GM19397 (cell line): ENCODE results near the gene PSMA3.
"Not testable (repeated sequence)": the region's sequence is repeated elsewhere in the genome, so short reads cannot be mapped to it uniquely, and the experiment has no call there.

Source experiments
- ATAC-seq: cut with Tn5 transposase; IDR thresholded peaks from one replicate; pipeline ENCODE4 v1.9.1; 2021; ENCODE audit warnings: mild to moderate bottlenecking, moderate library complexity; ENCODE audit not compliant: unreplicated experiment

Gene PSMA3

DNA sequence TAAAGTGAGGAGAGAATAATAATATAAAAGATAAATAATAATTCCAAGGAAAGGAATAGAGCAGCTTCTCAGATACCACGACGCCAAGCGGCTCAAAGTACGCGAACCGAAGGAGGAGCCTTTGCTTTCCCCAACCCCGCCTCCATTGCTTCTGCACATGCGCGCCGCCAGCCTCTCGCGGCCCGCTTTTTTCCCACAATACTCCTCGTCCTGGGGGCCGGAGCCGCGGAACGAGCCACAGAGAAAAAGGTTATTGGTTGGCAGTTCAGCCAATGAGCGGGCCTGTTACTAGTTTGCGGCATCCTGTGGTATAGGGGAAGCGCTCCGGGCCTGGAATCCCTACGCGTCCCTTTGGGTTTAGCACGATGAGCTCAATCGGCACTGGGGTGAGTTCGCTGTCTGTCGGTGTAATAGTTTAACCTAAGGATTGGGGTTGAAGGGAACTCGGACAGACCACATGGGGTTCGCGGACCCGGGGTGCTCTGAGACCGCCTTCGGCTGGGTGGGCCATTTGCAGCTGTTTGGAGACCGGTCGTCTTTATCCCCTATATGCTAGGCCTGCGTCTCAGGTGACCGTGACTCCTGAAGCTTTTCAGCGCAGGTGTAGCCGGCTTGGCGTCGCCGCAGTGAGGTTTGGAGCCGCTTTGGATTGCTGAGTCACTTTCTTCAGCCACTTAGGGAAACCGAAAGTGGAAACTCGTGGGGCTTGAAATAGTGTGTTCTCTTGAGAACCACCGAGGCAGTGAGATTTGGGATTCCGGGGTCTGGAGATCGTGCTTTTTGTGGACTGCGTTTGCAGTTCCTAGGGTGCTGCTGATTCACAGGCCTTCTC is at the start of gene PSMA3:
Gene PSMA3 (plus strand): TSS at position 288 of the 832 bp plus-strand sequence. CDS start 78 bp downstream, at position 366.
- peak; percentile 92 for ATAC-seq

DNA sequence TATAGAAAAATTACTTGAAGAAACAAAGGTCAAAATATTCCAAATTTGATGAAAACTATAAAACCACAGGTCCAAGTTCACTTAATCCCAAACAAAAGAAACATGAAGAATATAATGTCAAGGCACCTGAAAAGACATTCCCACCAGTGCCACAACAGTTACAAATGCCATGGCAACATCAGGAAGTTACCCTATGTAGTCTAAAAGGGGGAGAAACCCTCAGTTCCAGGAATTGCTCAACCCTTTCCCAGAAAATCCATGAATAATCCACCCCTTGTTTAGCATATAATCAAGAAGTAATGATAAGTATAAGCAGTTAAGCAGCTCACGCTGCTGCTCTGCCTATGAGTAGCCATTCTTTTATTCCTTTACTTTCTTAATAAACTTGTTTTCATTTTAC is 48.4 kb upstream of the PSMA3 start:
- no peak for ATAC-seq

DNA sequence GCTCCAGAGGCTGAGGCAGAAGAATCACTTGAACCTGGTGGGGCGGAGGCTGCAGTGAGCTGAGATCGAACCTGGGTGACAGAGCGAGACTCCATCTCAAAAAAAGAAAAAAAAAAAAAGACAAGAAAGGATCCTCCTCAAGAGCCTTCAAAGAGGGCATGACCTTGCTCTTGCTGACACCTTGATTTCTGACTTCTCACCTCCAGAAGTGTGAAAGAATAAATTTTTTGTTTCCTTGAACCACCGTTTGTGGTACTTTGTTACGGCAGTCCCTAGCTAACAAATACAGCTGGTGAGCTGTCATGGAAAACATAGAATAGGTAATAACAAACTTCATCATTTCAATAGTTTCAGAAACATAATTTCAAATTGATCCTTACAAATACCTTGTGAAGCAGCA is 46.6 kb upstream of the PSMA3 start:
- ATAC-seq, result no peak

DNA sequence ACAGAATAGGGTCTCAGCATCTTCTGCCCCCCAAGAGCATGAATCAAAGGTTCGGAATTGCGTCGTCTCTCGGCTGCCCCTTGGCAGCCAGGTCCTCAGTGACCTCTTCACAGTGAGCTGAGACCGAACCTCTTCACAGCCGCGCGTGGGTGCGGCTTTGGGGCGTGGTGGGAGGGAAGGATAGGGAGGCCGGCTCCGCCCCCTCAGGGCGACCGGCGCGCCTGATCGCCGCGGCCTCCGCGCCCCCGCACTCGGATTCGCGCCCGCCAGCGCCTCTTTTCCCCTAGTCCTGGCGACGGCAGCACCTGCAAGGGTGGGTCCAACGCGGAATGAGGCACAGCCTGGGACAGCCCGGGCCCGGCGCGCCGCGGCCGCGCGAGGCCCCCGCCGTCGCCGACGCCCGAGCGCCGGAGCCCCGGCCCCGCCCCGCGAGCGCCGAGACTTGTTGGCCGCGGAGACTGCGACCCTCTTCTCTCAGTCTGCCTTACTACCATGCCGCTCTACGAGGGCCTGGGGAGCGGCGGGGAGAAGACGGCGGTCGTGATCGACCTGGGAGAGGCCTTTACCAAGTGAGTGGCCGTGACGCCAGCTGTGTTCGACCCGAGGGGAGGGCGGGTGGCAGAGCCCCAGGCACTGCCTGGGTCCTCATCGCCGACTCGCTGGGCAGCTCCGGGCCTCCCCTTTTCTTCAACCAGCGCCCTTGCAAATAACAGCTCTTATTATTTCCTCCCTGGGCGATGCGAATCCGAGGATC is 44.7 kb upstream of the PSMA3 start, which contains the start of gene ACTR10:
Gene ACTR10 (plus strand): TSS at position 424 of the 754 bp plus-strand sequence. CDS start 69 bp downstream, at position 493.
- ATAC-seq, result peak; percentile 95

DNA sequence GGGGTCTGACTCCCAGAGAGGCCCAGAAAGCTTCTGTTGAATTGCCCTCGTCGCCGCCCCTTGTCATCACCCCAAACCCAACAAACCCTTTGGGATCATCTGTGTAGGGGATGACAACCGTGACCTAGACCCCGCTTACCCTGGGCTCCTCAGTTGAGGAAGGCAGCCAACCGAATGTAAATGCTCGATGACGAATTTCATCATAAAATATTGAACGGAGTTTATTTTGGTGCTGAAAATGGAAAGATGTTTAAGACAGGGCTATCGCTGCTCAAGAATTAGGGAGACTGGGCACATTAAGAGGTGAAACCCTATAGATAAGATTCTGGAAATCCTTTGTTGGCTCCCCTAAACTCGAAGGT is 44.2 kb upstream of the PSMA3 start:
- peak; percentile 1 for ATAC-seq

DNA sequence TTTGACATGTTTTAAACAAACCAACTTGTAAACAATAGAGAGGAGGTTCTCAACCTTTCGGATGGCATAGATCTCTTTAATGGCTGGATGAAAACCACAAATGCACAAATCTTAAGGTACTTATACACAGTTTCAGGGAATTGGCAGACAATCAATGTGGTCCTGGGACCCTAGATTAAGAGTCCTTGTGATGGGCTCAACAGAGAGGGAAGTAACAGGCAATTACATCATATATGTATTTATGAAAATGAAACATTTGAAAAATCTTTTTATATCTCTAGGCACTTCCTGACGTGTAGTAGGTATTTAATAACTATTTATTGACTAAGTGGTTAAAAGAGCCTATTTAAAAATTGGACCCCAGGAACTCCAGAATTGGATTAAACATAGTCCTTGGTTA is 43.8 kb upstream of the PSMA3 start:
- no peak for ATAC-seq

DNA sequence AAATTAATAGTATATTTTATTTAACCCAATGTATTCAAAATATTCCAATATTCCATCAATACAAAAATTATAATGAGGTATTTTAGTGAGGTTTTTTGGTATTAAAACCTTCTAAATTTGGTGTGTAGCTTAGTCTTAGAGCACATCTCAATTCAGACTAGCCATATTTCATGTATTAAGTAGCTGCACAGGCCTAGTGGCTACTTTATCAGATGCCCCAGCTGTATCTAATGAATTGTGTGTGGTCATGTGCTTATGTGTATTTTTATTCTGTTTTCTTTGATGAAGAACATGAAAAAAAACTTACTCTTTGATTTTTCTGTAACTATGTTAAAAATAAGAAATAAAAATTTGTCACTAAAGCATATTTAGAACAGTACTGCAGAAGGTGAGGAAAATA is 31.5 kb upstream of the PSMA3 start:
- no peak for ATAC-seq

DNA sequence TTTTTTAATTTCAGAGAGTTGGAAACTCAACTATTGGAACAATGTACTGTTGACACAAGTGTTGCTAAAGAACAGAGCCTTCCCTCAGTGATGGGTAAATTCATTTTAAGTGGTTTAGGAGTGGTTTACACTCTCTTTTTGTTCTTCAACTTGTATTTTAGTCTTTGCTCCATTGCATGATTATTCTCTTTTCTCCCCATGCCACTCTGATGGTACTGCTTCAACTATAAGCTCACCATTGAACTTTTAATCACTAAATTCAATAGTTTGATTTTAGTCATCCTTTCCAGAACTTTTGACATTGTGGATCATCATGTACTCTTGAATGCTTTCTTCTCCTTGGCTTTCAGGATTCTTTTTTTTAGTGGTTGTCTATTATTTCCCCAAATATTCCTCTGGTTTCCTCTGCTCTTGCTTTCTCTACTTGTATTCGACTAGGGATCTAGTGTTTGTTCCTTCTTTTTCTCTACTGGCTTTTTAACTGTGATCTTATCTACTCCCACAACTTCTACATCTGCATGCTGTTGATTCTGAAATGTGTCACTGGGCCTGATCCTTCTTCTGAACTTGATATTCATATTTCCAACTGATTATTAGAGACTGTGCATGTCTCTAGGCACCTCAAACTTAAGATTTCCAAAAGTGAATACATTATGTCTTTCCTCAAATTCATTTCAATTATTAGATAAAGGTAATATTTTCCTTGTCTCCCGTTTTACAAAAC is 29.3 kb upstream of the PSMA3 start:
- ATAC-seq, result no peak

DNA sequence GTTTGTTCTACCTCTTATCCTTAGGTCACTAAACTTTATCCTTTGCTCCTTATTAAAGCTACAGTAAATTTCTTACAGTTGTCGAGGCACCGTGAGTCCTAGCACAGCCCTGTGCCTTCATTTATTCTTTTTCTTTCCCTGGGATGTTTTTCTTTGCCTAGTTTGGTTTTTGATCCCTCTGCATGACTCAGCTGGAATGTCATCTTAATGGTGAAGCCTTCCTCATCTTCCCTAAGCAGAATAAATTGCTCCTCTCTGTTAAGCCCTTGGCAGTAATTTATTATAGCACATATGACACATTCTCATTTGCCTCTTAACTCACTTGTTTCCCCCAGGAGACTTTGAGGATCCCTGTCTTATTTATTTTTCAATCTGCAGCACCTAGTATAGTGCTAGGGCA is 28.1 kb upstream of the PSMA3 start:
- ATAC-seq, result no peak

DNA sequence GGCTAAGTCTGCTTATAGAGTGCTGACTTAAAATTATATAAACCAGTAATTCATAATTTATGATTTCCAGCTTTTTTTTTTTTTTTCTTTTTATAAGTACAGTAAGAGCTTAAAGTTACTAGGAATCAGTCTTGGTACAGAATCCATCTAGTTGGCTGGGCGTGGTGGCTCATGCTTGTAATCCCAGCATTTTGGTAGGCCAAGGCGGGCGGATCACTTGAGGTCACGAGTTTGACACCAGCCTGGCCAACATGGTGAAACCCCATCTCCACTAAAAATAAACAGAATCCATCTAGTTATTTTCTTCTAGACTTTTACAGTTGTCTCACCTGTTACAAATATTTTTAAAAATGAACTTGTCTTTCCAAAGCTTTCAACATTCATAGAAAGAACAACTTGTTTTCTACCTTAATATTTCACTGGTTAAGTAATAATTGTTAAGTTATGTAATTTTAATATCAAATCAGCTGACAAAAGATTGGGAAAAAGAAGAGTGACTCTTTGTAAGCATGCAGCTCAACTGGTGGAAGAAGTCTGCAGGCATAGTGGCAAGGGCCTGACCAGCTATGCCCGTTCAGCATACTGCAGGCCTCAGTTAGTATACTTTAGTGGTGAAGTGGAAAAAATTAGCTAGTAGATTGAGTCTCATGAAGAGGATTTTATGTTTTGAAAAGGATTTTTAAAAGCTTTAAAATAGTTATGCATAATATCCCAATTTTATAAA is 17.4 kb upstream of the PSMA3 start:
- no peak for ATAC-seq

DNA sequence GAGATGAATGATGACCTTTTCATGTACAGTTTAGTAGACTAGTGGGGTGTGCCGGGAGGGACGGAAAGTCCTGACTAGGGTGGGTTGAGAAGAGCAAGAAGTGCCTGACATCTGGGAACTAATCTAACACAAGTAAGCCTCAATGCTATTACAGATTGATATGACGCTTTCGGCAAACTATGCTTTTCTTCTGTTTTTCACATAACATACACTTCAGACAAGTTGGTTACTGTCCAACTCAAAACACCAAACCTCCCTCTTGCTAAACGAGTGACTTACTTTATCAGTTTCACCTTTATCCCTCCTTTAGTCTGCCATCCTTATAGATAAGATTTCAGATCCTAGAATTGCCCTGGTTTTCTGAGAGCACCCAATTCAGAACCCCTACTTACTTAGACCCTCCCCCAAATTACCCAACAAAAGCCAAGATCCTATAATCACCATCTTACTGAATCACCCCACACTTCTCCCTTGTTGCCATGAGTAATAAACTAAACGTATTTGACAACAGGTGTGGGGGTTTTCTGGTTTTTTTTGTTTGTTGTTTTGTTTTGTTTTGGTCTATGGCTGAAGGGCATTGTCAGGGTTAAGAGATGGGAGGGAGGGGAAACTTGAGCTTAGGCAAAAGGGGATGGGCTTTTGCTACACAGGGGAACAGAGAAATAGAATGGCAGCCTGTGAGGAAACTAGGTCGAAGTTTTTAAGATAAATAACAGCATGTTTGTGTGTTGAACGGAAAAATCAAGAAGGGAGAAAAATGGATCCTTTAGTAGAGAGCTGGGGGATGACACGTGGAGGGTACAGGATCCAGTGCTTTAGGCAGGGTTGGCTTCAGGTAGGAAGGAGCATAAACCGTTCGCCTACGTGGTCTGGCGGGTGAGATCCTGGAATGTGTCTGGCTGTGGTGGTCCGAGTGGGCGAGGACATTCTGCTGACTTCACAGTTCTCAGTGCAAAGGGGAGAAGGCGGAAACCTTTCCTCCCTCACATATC is 6.1 kb upstream of the PSMA3 start:
- ATAC-seq, result no peak

DNA sequence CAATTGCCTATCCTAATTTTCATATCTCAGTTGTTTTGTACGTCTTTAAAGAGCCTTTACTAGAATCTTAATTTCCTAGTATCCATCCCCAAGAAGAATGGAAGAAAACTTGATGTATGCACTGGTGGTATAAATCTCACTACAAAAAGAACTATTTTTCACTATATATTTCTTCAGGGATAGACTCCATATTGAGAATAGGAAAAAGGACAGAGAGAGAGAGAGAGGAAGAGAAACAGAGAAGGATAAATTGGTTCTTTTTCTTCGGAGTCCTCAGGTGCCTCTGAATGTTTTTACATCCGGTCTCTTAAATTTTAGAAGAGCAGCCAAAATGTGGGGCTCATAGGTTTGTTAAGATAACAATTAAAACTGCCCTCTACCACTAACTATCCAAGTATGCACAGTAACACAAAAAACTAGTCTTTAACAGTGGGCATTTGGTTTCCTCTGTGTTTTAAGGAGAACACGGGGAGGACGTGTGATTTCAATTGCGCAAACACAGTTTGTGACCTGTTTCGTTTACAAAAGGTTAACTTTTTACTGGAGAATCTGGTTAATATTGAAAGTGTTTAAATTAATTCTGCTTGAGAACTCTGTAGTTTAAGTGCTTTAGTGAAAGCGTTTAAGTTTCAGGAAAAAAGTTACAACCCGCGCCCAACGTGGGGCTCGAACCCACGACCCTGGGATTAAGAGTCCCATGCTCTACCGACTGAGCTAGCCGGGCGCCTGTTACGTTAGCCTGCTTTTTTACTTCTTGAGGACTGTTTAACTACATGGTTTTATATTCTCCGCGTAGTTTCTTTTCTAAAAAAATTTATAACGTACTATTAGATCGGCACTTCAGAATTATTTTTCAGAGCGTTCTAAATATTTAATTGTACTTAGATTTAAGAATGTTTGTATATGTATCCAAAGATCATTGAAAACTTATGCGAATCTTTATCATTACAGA is 5.1 kb upstream of the PSMA3 start:
- no peak for ATAC-seq

DNA sequence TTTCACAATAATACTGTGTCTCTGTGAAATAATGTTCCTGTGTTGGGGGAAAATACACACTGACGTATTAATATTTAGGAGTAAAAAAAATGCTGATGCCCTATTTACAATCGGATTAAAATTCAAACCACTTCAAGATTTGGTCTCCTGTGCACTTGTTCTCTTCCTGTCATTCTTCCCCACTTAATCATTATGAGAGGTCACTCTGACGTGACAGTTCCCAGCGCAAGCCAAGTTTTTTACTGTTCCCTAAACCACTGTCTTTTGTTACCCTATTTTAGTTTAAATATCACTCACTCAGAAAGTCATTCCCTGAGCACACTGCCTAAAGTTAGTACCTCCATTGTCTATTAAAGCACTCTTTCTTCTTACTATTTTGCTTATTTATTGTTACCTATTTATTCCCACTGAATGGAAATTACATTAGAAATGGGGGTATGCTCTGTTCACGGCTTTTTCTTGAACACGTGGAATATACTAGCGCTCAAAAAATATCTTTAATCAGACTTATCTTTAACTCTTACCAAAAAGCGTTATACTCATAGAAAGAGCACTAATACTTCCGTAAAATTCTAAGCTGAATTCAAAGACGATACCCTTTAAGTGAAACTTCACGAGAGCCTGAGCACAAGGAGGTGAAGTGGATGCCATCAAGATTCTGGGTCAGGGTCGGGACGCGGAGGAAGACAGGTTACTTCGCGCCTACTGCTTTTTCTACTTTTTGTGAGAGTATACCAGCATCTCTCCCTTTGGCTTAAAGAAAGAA is 670 bp upstream of the PSMA3 start:
- peak; percentile 30 for ATAC-seq

DNA sequence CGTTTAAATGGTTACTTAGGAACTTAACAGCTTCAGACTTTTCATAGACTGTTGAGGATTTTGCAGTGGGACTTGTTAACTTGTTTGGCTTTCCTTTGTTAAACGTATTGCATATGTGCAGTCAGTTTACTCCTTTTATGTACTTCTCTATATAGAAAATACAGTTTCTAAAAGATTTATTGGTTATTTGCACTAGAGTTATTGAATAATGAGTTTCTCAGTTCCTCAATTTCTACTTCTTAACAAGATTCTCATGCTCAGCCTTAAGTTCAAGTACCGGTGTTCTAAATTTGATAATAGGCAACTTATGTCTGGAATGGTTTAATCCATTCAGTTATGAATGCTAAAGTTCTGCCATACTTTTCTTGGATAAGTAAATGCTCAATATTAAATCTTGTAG is 919 bp downstream of the PSMA3 start:
- no peak for ATAC-seq

DNA sequence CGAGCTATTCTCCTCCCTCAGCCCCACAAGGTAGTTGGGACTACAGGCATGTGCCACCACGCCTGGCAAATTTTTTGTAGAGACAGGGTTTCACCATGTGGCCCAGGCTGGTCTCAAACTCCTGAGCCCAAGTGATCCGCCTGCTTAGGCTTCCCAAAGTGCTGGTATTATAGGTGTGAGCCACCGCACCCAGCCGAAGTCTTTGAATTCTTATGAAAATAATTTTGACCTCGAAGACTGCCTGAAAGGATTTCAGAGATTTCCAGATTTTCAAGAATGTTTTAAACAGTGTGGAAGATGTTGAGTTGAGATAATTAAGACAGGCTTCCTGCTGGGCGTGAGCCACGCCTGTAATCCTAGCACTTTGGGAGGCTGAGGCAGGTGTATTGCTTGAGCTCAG is 5.0 kb downstream of the PSMA3 start:
- ATAC-seq, result no peak

DNA sequence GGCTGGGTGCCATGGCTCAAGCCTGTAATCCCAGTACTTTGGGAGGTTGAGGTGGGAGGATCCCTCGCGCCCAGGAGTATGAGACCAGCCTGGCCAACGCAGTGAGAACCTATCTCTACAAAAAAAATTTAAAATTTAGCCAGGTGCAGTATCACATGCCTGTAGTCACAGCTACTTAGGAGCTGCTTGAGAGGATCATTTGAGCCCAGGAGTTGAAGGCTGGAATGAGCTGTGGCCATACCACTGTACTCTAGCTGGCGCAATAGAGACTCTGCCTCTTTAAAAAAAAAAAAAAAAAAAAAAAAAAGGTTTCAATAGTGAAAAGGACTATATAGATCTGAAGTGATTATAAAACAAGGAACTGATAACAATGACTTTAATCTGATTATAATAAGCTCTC is 13.5 kb downstream of the PSMA3 start:
- ATAC-seq, result no peak

DNA sequence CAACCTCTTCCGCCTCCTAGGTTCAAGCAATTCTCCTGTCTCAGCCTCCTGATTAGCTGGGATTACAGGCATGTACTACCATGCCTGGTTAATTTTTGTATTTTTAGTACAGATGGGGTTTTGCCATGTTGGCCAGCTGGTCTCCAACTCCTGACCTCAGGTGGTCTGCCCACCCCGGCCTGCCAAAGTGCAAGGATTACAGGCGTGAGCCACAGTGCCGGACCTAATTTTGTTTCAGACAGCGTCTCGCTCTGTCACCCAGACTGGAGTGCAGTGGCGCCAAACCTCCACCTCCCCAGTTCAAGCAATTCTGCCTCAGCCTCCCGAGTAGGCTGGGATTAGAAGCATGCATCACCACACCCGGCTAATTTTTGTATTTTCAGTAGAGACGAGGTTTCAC is 17.4 kb downstream of the PSMA3 start:
- not testable (repeated sequence) for ATAC-seq

DNA sequence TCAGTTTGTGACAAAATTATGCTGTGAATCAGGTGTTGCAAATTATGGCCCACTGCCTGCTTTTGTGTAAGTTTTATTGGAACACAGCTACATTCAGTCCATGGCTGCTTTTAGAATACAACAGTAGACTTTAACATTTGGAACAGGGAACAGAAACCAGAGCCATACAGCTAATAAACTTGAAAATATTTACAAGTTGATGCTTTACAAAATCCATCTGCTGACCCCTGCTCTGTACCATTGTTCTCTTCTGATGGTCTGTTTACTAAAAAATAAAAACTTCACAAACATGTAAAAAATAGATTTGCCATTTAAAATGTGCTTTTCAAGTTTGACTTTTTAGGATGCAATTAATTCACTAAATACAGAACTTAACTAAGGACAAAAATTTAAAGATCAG is 20.8 kb downstream of the PSMA3 start:
- ATAC-seq, result no peak
